Right cardiac atrium (tissue), 5 donors: Measurements from ENCODE around the gene EVC2. TPM values are rescaled to one million over a fixed set of nuclear protein-coding genes. Genes with fewer than 3 reads are reported as not detected.
A peak's percentile ranks its signal among the peaks of the same experiment; 100 is the strongest.

Source experiments
- ATAC-seq, 2 donors: fragments of 200-7000 bp; cut with Tn5 transposase; one replicate each; pipeline versions ENCODE4 v1.8.0 to v1.9.1; 2020; ENCODE audit warnings: moderate library complexity in 2 of 2, mild to moderate bottlenecking in 1 of 2
- DNase-seq, 3 donors: peaks; one replicate each; pipeline ENCODE4 v3.0.0-alpha.2; 2020
- H3K27ac ChIP-seq: one replicate; pipeline ENCODE4 v1.5.1; 2013; ENCODE audit warnings: mild to moderate bottlenecking, low read length, control low read depth, moderate library complexity
- H3K27me3 ChIP-seq: one replicate; pipeline ENCODE4 v1.6.1; 2013; ENCODE audit not compliant: control insufficient read depth, insufficient read depth
- H3K4me1 ChIP-seq: one replicate; pipeline ENCODE4 v1.6.1; 2013; ENCODE audit warnings: low read length; ENCODE audit not compliant: control insufficient read depth, insufficient read depth
- H3K4me3 ChIP-seq: one replicate; pipeline ENCODE4 v1.5.1; 2013; ENCODE audit warnings: low read length, control low read depth
- H3K9me3 ChIP-seq: one replicate; pipeline ENCODE4 v1.6.1; 2013; ENCODE audit warnings: low read length; ENCODE audit not compliant: control insufficient read depth
- WGBS: extraction: QIAGEN DNeasy Blood & Tissue Kit; methylation state at CpG from one replicate; pipeline ENCODE4 v1.1.7; 2013; 5-methylcytosine and 5-hydroxymethylcytosine counted together
- intact Hi-C, 4 donors: fragments of 100-400 bp; cut with DNase I; formaldehyde crosslinking; loops; one replicate each; pipeline versions ENCODE4 v1.11.0 to v1.14.0; 2022 to 2023
- polyA plus RNA-seq: library from polyadenylated mRNA; stranded (reverse); fragments of 200-250 nt; gene quantifications from one replicate; pipeline ENCODE4 v1.2.3, GENCODE V29; 2013
- total RNA-seq, 4 donors: library from RNA; stranded (reverse); fragmentation: NEBNext Ultra II Directional; extraction: Animal tissue kit (Norgen Biotek cat#: 25700); gene quantifications; one replicate each; pipeline ENCODE4 v1.2.1, GENCODE V29; 2021
- donor health status: healthy with polysubstance abuse.
- donor health status: DM: no; HTN: yes; CAD: no.
- donor health status: DM: no; HTN: no; CAD: no.
- donor health status: DM: no; HTN: yes; CAD: no; lungs with severe emphysema.
- donor health status: DM: yes; HTN: yes; CAD: no.

The EVC2 gene
- total and polyA plus RNA-seq, 5 donors, result 2.0 to 3.5 (median 3.0) TPM

- ATAC-seq (no peak), DNase-seq (no peak)
- Histone ChIP-seq H3K4me3 (no peak overlapping the region), H3K9me3 (no peaks in the 10 kb centered on the region), H3K27me3 (no peaks in the 10 kb centered on the region), H3K4me1 (no peaks in the 10 kb centered on the region), H3K27ac (no peak overlapping the region)
- intact Hi-C loops, result no loop called here
- 80% methylated on average over 26 of the region's 26 CpGs for WGBS
These were observed 44.2 kb upstream of the EVC2 start for GRCh38 chr4:5752376-5753184.

GRCh38 chr4:5751666-5752375, 43.5 kb upstream of the EVC2 start:
- Histone ChIP-seq H3K27ac (no peak overlapping the region), H3K4me3 (no peak overlapping the region), H3K9me3 (no peaks in the 10 kb centered on the region), H3K27me3 (no peaks in the 10 kb centered on the region), H3K4me1 (peaks cover 1% of the 10 kb centered on the region)
- ATAC-seq (no peak), DNase-seq (no peak)
- 86% methylated on average over 14 of the region's 14 CpGs for WGBS
- intact Hi-C loops, result no loop called here

- 81% methylated on average over 17 of the region's 17 CpGs for WGBS
- Histone ChIP-seq H3K27ac (no peak overlapping the region), H3K4me3 (no peak overlapping the region), H3K4me1 (peaks cover 2% of the 10 kb centered on the region), H3K9me3 (no peaks in the 10 kb centered on the region), H3K27me3 (no peaks in the 10 kb centered on the region)
- intact Hi-C loops, result no loop called here
- DNase-seq (no peak), ATAC-seq (no peak)
These were observed 42.7 kb upstream of the EVC2 start for GRCh38 chr4:5750946-5751665.

GRCh38 chr4:5750052-5750945, 41.9 kb upstream of the EVC2 start:
- no peak for ATAC-seq
- no peak for DNase-seq
- no peak overlapping the region for H3K4me3 ChIP-seq
- intact Hi-C loops, result no loop called here
- H3K9me3 ChIP-seq, result no peaks in the 10 kb centered on the region
- 93% methylated on average over 10 of the region's 10 CpGs for WGBS
- H3K4me1 ChIP-seq, result peaks cover 2% of the 10 kb centered on the region
- no peaks in the 10 kb centered on the region for H3K27me3 ChIP-seq
- H3K27ac ChIP-seq, result no peak overlapping the region

DNA sequence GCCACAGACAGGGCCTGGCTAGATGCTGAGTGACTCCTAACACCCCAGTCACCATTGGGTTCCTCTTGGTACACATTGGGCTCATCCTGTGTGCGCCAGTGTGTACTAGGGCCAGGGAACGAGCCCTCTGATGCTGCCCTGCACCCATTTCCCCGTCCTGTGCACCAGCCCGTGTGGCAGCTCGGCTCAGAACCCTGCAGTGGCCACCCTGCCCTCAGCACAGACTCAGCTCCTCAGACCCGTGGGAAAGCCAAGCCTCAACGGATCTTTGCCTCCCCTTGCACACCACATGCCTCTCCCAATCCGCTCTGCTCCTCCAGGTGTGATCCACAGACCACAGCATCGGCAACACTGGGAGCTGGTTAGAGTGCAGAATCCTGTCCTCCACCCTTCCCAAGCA, 41.2 kb upstream of the EVC2 start:
- no peak for DNase-seq
- intact Hi-C loops, result no loop called here
- Histone ChIP-seq H3K27ac (no peak overlapping the region), H3K4me1 (peaks cover 2% of the 10 kb centered on the region), H3K4me3 (no peak overlapping the region), H3K27me3 (no peaks in the 10 kb centered on the region), H3K9me3 (no peaks in the 10 kb centered on the region)
- no peak for ATAC-seq
- WGBS, result 90% methylated on average over 9 of the region's 9 CpGs

DNA sequence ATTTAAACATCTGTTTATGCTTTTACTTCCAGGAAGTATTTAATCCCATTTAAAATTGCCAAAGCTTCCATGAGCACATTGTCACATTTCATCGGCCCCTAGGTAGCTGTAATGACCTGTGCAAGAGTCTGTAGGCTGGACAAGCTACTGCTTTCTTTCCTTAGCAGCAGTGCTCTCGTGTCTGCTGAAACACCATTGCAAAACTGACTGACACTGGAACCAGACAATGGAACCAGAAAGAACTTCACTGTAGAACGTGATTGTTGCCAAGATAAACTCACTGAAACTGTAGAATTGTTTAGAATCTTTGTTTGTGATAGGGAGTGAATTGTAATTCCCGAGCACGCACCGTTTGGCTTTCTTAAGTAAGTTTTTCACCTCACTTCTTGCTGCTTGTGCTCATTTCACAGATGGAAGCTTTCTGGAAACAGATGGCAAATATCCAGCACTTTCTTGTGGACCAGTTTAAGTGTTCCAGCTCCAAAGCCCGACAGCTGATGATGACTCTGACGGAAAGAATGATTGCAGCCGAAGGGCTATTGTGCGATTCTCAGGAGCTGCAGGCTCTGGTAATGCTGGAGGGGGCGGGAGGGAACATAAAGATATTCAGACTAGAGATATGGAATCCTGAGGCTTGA, 39.5 kb upstream of the EVC2 start:
- ATAC-seq, result peak; percentile 63 to 89
- Histone ChIP-seq H3K4me1 (peaks cover 2% of the 10 kb centered on the region), H3K27me3 (no peaks in the 10 kb centered on the region), H3K27ac (no peak overlapping the region), H3K4me3 (no peak overlapping the region), H3K9me3 (no peaks in the 10 kb centered on the region)
- 48% methylated on average over 11 of the region's 11 CpGs for WGBS
- intact Hi-C loops, result no loop called here
- peak in 1 of 3 donors; percentile 60 for DNase-seq

DNA sequence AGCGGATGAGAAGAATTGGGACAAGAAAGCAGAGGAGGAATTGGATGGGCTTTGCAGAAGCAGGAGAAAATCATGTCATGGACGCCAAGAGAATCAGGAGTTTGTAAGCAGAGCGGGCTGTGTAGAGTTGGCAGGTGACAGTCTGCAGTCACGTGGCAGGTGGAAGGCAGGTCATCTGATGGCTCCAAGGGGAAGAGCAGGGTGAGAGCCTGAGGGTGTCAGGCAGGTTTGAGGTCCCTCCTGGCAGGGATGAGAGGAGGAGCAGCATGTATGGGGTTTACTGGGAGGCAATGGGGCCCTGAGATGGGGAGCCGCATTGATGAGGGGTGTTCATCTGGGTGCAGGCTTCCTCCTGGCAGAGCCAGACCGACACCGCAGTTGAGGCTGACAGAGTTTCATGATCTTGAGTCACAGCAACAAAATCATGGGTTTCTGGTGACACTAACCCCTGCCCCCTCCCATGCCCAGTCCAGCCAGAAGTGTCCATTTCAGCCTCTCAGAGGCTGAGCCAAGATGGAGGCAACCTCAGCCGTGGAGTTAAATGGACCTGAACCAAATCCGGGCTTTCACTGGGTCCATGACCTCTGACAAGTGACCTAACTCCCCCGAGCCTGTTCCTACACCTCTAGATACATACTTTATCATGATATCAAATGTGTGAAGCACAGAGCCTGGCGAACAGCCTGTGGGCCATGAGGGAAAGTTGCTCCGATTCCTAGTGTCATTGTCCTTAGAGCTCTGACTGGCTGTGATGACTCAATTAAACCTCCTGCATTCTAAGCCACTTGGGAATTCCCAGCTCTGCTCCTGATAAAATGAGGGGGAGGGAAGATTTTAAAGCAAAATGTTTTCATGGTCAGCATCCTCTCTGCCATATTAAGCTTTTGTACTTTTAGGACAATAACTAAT, 38.7 kb upstream of the EVC2 start:
- 66% methylated on average over 12 of the region's 12 CpGs for WGBS
- DNase-seq, result peak in 1 of 3 donors; percentile 43
- H3K27ac ChIP-seq, result no peak overlapping the region
- intact Hi-C loops, result no loop called here
- H3K27me3 ChIP-seq, result no peaks in the 10 kb centered on the region
- H3K4me3 ChIP-seq, result no peak overlapping the region
- H3K4me1 ChIP-seq, result peaks cover 2% of the 10 kb centered on the region
- ATAC-seq, result peak; percentile 27 to 72
- no peaks in the 10 kb centered on the region for H3K9me3 ChIP-seq

GRCh38 chr4:5746250-5746649, 37.9 kb upstream of the EVC2 start:
- 95% methylated on average over 5 of the region's 5 CpGs for WGBS
- Histone ChIP-seq H3K27ac (no peak overlapping the region), H3K9me3 (no peaks in the 10 kb centered on the region), H3K4me1 (peaks cover 2% of the 10 kb centered on the region), H3K27me3 (no peaks in the 10 kb centered on the region), H3K4me3 (no peak overlapping the region)
- intact Hi-C loops, result no loop called here
- DNase-seq (no peak), ATAC-seq (no peak)

- no peak overlapping the region for H3K27ac ChIP-seq
- no peaks in the 10 kb centered on the region for H3K9me3 ChIP-seq
- intact Hi-C loops, result no loop called here
- no peak for DNase-seq
- 84% methylated on average over 2 of the region's 2 CpGs for WGBS
- no peak for ATAC-seq
- H3K4me1 ChIP-seq, result peaks cover 2% of the 10 kb centered on the region
- H3K27me3 ChIP-seq, result no peaks in the 10 kb centered on the region
- H3K4me3 ChIP-seq, result no peak overlapping the region
These were observed 34.6 kb upstream of the EVC2 start for GRCh38 chr4:5742968-5743367.
